Stimulated activated CD4-positive, alpha-beta T cell treated with anti-CD3 and anti-CD28 coated beads, Interleukin-4, amount 100 ng/mL, for 24 hours (primary cell): ENCODE data around the gene HDGFL3.

Experiments
- DNase-seq: peaks from one replicate; pipeline ENCODE4 v3.0.0-alpha.2; 2020

The HDGFL3 gene

DNA sequence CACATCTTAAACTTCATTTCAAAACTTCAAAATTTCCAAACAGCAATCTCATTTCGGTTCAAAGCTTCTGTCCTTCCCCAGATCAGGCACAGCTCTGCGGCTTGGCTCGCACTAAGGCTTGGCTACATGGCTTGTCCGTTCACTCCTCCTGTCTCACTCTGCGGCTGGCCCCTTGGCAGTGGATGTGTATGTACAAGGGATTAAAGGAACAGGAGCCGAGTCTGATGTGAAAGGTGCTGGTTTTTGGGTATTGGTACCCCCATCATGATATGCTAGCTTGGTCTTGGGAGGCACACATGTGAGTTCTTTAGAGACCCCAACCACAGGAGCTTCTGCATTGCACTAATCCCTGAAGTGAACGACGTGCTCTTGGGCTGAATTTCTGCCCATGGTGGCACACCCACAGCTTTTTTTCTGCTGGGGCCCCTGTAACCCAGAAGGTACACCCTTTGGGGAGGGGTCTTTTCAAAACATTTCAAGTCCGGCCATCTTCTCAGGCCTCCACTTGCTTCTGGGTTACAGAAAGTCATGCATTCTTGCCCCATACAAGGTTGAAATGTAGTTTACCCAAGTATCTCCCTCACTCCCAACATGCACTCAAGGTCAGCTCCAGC lies 87.5 kb downstream of the HDGFL3 start:
- DNase-seq = no peak

DNA sequence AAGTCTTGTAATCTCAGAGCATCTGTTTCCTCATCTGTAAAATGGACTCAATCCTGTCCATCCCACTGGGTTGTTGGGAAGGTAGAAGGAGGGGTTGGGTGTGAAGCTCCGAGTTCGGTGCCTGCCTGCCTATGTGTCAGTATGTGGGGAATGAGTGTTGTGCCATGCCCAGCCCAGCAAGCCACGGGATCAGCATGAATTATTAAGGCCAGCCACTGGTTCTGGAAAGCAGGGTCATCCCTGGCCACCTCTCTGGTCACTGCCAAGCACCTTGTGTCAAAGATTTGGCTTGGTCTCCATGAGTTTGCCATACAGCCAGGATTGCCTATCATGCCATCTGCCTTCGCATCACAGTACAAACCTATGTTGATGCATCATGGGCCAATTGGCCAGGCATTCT lies 88.7 kb downstream of the HDGFL3 start:
- DNase-seq = no peak

DNA sequence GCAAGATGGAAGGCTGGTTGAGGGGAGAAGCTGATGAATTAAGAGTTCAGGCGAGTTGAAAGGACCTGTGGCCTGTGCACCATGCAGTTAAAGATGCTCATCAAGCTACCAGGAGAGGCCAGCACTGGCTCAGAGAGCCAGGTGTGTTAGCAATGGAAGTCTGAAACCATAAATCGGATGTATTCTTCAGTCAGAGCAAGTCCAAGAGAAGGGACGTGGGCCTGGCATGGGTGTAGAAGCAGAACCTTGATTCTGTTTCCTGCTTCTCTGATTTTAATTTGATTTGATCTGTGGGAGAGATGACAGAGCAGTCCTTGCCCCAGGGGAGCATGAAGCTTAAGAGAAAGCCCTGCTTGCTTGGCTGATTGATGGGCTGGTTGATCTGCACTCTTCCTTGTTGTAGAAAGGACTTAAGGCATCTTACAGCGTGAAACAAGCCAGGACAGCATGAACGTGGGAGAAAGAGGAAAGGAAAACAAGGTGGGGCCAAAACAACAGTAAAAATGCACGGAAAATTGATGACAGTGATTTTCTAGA lies 89.3 kb downstream of the HDGFL3 start:
- DNase-seq = no peak

DNA sequence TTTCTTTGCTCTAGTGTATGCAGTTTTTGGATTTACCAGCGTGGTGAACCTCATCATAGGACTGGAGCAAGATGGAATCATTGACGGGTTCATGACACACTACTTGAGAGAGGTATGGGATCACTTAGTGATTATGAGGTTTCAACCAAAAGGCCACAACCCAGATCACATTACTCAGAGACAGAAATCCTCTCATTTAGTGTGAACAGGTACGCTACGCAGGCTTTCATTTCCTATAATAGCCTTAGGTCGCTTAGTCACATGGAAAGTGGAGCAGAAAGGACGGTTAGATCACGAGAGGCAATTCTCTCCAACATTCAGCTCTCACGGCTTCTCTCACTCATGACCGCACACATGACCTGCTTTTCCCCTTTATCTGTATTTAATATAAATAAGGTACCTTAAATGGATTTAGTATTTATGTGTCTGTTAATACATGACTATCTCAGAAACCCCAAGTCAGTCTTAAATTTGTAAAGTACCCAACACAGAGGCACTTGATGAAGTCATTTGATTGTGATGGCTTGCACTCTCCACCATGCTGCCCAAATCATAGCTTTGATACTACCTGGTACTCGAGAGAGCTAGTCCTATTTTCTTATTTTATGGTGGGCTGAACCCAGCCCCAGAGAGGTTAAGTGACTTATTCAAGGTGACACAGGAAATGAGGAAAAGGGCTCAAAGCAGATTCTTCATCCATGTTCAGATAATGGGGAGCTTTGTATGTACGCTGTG lies 91.6 kb downstream of the HDGFL3 start:
- DNase-seq = no peak

- DNase-seq = no peak
Observed at GRCh38 chr15:83115410-83115809, 92.2 kb downstream of the HDGFL3 start.

- DNase-seq = no peak
Observed at GRCh38 chr15:83114856-83115255, 92.8 kb downstream of the HDGFL3 start.

GRCh38 chr15:83113881-83114674 lies 93.5 kb downstream of the HDGFL3 start:
- no peak for DNase-seq

GRCh38 chr15:83112956-83113299 lies 94.7 kb downstream of the HDGFL3 start:
- DNase-seq = no peak

- no peak for DNase-seq
Observed at GRCh38 chr15:83112233-83112955, 95.2 kb downstream of the HDGFL3 start.

DNA sequence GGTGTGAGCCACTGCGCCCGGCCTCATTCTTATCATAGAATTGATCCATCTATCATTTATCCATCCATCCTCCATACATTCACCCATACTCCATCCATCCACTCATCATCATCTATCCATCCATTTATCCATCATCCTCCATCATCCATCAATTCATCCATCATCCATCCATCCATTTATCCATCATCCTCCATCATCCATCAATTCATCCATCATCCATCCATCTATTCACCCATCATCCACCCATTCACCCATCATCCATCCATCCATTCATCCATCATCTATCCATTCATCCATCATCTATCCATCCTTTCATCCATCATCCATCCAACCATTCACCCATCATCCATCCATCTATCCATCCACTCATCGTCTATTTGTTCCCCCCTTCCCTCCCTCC lies 96.5 kb downstream of the HDGFL3 start:
- no peak for DNase-seq

- no peak for DNase-seq
Observed at GRCh38 chr15:83110381-83110780, 97.2 kb downstream of the HDGFL3 start.

DNA sequence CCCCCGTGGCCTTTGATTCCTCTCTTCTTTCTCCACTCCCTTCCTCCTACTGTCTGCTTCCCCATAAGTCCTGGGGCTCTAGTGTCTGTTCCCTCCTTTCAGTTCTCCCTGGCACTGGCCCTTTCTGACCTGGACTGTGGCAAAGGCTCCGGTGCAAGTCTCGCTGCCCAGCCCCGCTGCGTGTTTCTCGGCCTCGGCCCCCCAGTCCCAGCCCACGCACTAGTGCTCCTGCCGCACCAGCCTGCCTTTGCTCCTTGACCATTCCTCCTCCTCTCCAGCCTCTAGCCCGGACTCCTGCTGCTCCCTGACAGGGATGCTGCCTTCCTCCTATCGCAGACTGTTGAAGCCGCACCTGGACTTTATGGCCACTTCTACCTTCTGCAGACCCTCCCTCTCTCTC lies 98.1 kb downstream of the HDGFL3 start:
- DNase-seq = no peak

DNA sequence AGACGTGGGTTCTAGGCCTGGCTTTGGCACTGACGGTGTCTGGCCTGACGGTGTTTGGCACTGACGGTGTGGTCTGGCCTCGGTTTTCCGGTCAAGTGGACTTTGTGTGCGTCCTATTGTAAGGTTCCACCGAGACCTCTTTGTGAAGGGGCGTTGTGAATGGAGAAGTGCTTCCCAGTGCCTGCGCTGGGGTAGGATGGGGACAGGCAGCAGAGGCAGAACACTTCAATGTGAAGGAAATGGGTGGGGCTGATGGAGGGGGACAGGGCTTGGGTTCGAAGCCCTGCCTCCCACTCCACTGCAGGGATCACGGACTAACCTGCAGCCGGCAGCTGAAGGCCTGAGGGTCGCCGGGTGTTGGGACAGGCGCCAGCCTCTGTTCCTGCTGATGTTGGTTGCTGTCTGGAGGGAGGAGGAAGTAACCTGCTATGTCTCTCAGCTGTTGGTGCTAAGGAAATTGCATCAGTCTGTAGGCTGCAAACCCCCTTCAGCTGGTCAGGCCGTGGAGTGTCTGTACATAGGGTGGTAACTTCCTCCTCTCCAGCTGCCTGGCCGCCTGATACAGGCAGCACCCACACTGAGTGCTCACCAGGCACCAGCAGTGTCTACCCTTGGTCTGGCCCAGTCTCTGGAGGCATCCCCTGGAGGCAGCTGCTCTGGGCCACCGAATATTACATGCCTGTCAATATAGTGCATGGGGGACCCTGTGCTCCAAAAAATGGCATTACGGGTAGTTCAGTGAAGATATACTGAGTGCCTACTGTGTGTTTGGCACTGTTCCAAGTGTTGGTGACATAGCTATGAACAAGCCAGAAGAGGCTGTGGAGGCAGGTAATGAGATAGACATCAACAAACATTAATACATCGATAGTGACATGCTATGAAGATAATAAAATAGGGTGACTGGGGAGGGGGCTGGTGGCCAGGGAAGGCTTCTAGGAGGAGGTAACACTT lies 99.1 kb downstream of the HDGFL3 start:
- no peak for DNase-seq

GRCh38 chr15:83107841-83108181 lies 99.8 kb downstream of the HDGFL3 start:
- DNase-seq = no peak

- DNase-seq = no peak
Observed at GRCh38 chr15:83106994-83107840, 100.4 kb downstream of the HDGFL3 start, which contains the start of gene TM6SF1. TM6SF1 (plus strand) TSS chr15:83107645; CDS start chr15:83107681, 36 bp downstream.

GRCh38 chr15:83105440-83105839 lies 102.2 kb downstream of the HDGFL3 start:
- no peak for DNase-seq

DNA sequence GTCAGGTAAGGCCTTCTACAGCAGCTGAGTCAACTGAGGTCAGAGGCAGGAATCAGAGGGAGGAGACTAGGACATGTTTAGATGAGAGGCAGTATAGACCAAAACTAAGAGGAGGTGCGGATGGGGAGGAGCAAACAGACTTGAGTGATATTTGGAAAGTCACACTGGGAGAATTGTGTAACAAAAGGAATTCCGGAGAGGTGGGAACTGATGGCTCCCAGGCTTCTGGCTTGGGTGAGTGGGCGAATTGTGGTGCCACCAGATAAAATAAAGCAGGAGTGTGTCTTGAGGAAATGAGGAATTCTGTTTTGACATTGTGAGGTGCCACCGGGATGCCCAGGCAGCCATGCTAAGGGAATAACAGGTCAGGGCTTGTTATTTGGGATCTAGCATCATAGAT lies 103.5 kb downstream of the HDGFL3 start:
- no peak for DNase-seq

- DNase-seq = no peak
Observed at GRCh38 chr15:83102346-83102745, 105.3 kb downstream of the HDGFL3 start.

DNA sequence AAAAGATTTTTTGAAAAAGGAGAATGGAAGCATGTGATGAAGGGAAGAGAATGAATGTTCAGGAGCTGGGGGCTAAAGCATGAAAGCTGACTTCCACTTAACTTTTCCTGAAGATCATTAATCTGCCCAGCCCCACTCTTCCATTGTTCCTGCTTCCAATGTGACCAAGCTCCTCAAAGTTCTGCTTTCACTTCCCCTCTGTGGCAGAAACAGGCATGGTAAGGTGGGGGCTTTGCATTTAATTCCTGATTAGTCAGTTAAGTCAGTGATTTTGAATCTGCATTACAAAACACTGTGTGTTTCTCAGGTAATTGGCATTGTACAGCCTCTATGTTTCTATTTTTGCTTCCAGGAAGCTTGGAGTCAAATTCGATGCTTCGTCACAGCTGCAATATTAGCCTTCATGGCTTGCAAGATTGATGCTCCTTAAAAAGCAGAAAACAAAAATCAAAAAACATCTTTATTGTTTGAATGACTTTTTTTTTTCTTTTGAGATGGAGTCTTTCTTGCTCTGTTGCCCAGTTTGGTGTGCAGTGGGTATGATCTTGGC lies 107.5 kb downstream of the HDGFL3 start:
- no peak for DNase-seq

DNA sequence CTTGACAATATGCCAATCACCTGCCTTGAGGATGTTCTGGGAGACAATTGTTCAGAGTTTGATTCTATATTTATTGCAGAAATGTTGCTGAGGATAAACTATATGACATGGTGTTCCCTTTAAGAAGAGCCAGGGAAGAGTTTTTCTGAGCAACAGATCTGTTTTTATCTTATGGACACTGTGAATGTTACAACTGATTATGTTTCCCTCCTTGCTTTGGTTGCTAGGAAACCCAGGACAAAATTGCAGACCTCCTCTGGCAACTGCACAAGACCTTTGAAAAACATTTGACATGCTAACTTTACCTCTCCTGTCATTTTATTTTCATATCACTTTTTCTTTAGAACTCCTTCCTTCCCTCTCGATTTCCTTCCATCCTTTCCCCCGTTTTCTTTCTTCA lies 108.3 kb downstream of the HDGFL3 start:
- no peak for DNase-seq

DNA sequence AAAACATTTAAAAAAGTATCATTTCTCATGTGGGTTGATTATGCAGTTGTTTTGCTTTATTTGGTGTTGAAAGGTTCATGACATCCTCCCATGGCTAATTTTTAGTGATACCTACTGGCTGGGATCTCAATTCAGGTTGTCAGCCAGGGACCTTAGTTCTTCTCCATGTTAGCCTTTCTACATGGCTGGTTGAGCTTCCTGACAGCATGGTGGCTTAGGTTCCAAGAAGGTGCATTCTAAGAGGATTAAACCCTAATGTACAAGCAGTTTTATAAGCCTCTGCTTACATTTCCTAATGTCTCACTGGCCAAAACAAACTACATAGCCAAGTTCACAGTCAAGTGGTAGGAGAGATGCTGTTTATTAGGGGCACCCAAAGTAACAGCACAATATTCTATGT lies 109.5 kb downstream of the HDGFL3 start:
- DNase-seq = no peak
